Prostate gland (tissue), 2 donors: ENCODE results near the gene IBA57.

Experiments used
- CTCF ChIP-seq, 4 experiments: fragments of 200-600 bp in 2 of 4; fragments of 450-650 bp in 2 of 4; sonication (generic) in 2 of 4; IDR thresholded peaks; 1 replicate in 3 of 4; 2 replicates in 1 of 4; pipeline ENCODE4 v1.5.1; 2016 to 2019; ENCODE audit warnings: antibody characterized with exemption in 4 of 4, mild to moderate bottlenecking in 2 of 4, moderate library complexity in 2 of 4
- POLR2A ChIP-seq: fragments of 450-650 bp; IDR thresholded peaks from one replicate; pipeline ENCODE4 v1.6.1; 2016; ENCODE audit warnings: antibody characterized with exemption, mild to moderate bottlenecking
- POLR2AphosphoS5 ChIP-seq: sonication (generic); formaldehyde crosslinking; IDR thresholded peaks from one replicate; pipeline ENCODE4 v1.6.1; 2017; ENCODE audit warnings: antibody characterized with exemption

DNA sequence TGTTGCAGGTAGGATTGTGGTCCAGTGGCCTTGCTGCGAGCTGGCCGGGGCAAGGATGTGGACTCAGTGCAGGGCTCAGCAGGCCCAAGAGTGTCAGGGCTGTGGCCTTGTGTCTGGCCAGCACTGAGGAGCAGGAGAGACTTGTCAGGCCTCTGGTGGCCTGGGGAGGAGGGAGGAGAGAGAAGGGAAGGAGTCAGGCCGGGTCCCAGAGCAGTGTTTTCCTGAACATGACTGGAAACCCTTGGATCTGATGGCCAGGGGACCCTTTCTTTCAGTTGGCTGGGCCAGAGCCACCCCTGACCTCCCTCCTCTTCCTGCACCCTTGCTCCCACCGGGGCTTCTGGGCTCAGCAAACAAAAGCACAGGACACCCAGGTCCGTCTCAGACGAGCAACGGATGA lies 5.1 kb downstream of the IBA57 start:
- no peak for TF ChIP-seq POLR2AphosphoS5
- no peak for TF ChIP-seq CTCF (IDR thresholded peaks at IDR 0.05)
- no peak for TF ChIP-seq POLR2A
